Spinal cord (tissue), 10 donors: ENCODE results near the gene ACO1. TPM values are rescaled to one million over a fixed set of nuclear protein-coding genes. Genes with fewer than 3 reads are reported as not detected.

Experiments
- DNase-seq, 6 donors: peaks; one replicate each; pipeline versions ENCODE4 v3.0.0 to v3.0.0-alpha.2; 2013 to 2015; ENCODE audit warnings: low spot score in 6 of 6, low read depth in 4 of 6
- H3K27ac ChIP-seq: one replicate; pipeline ENCODE4 v1.5.1; 2013; ENCODE audit warnings: low read depth, low read length, control low read depth
- H3K27me3 ChIP-seq: one replicate; pipeline ENCODE4 v1.6.1; 2013; ENCODE audit warnings: low read length; ENCODE audit not compliant: control insufficient read depth, insufficient read depth
- H3K36me3 ChIP-seq: one replicate; pipeline ENCODE4 v1.6.1; 2013; ENCODE audit warnings: low read length; ENCODE audit not compliant: control insufficient read depth, insufficient read depth
- H3K4me1 ChIP-seq: one replicate; pipeline ENCODE4 v1.6.1; 2013; ENCODE audit warnings: low read length; ENCODE audit not compliant: control insufficient read depth, insufficient read depth
- H3K4me3 ChIP-seq: one replicate; pipeline ENCODE4 v1.5.1; 2013; ENCODE audit warnings: low read depth, low read length, control low read depth
- H3K9me3 ChIP-seq: one replicate; pipeline ENCODE4 v1.6.1; 2013; ENCODE audit warnings: low read length; ENCODE audit not compliant: control insufficient read depth, insufficient read depth
- WGBS: methylation state at CpG from one replicate; pipeline ENCODE4 v1.1.5; 2013; ENCODE audit warnings: missing lambda C conversion rate; ENCODE audit not compliant: insufficient coverage; 5-methylcytosine and 5-hydroxymethylcytosine counted together
- polyA plus RNA-seq, 2 donors: library from polyadenylated mRNA; unstranded; fragments of 120-200 nt; gene quantifications; one replicate each; pipeline ENCODE4 v1.2.1, GENCODE V29; 2013; ENCODE audit not compliant: insufficient read length in 2 of 2
- total RNA-seq, 2 donors: library from RNA; depleted of rRNA in 1 of 2; stranded (reverse); fragments of 120-200 nt in 1 of 2; fragments of >200 nt in 1 of 2; gene quantifications; one replicate each; pipeline versions ENCODE4 v1.2.3 to v1.2.4, GENCODE V29; 2013 to 2014
- donor health status: healthy.

ACO1 gene
- total and polyA plus RNA-seq, 4 donors, result 27.6 to 36.3 (median 28.4) TPM

GRCh38 chr9:32501868-32502267 is 117.4 kb downstream of the ACO1 start:
- Histone ChIP-seq H3K27ac (no peak overlapping the region), H3K36me3 (no peaks in the 10 kb centered on the region), H3K4me3 (no peak overlapping the region), H3K9me3 (no peaks in the 10 kb centered on the region), H3K27me3 (no peaks in the 10 kb centered on the region), H3K4me1 (no peaks in the 10 kb centered on the region)
- WGBS, result no CpG with 5 or more reads among the region's 1 CpG
- DNase-seq, result no peak

DNA sequence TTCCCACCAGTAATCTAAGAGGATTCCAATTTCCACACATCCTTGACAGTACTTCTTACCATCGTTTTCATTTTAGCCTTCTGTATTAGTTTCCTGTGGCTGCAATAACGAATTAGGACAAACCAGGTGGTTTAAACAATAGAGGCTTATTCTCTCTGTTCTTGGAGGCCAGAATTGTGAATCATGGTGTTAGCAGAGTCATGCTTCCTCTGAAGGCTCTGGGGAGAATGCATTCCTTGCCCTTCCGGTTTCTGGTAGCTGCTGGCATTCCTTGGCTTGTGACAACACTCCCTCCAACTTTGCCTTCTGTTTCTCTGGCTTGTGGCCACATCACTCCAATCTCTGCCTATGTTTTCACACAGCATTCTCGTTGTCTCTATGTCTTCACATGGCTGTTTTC is 118.0 kb downstream of the ACO1 start:
- no peak overlapping the region for H3K27ac ChIP-seq
- H3K9me3 ChIP-seq, result no peaks in the 10 kb centered on the region
- H3K27me3 ChIP-seq, result no peaks in the 10 kb centered on the region
- H3K4me3 ChIP-seq, result no peak overlapping the region
- no peaks in the 10 kb centered on the region for H3K4me1 ChIP-seq
- DNase-seq, result no peak
- no peaks in the 10 kb centered on the region for H3K36me3 ChIP-seq
- 70% methylated on average over 2 of the region's 4 CpGs for WGBS

GRCh38 chr9:32503008-32503407 is 118.6 kb downstream of the ACO1 start:
- H3K9me3 ChIP-seq, result no peaks in the 10 kb centered on the region
- H3K36me3 ChIP-seq, result no peaks in the 10 kb centered on the region
- DNase-seq, result no peak
- no peaks in the 10 kb centered on the region for H3K27me3 ChIP-seq
- no peak overlapping the region for H3K27ac ChIP-seq
- H3K4me3 ChIP-seq, result no peak overlapping the region
- WGBS, result 37% methylated on average over 3 of the region's 3 CpGs
- no peaks in the 10 kb centered on the region for H3K4me1 ChIP-seq

Other genes with a start within 250 kb of the ACO1 start
- 10 to 100 TPM; 11.5 to 12.2 TPM for gene RIGI, start 141.6 kb downstream of the ACO1 start, total RNA-seq
- 1 to 10 TPM; 4.7 to 5.7 TPM for gene RIGI, start 141.6 kb downstream of the ACO1 start, polyA plus RNA-seq
- 10 to 100 TPM in 1 of 2 donors, 1 to 10 TPM in 1; 7.0 to 27.8 TPM for gene SMIM27, start 167.7 kb downstream of the ACO1 start, total RNA-seq
- 10 to 100 TPM; 19.5 to 22.9 TPM for gene SMIM27, start 167.7 kb downstream of the ACO1 start, polyA plus RNA-seq
- gene TOPORS, start 167.9 kb downstream of the ACO1 start, total RNA-seq, result 10 to 100 TPM; 30.7 to 42.3 TPM
- 10 to 100 TPM; 17.1 to 22.5 TPM for gene TOPORS, start 167.9 kb downstream of the ACO1 start, polyA plus RNA-seq
- gene NDUFB6, start 188.5 kb downstream of the ACO1 start, total RNA-seq, result 10 to 100 TPM; 48.6 to 66.7 TPM
- gene NDUFB6, start 188.5 kb downstream of the ACO1 start, polyA plus RNA-seq, result 100 to 1,000 TPM; 101 to 109 TPM